ENCODE results near the gene ITGA6.

The ITGA6 gene

GRCh38 chr2:172416447-172417058 lies 10.8 kb upstream of the ITGA6 start:
- no peak for DNase-seq

DNA sequence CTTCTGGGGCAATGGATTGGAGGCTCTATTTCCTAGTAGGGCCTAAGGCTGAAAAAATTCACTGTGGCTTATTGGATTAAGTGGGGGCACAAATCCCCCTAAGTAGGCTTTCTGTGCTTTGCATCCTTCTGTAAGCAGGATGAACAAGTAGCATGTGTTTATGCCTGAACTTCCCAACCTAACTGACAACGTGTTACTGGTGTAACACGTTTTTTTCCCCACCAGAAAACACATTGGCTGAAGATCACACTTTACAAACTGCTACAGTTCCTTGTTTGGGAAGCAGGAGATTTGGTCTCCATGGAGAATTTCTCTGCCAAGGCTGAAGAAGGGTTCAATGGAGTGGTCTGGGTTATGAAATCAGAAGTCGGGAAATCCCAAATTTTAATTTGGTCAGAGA lies 7.2 kb upstream of the ITGA6 start:
- DNase-seq = no peak

- no peak for DNase-seq
These were observed 4.2 kb upstream of the ITGA6 start for GRCh38 chr2:172423160-172423559.

GRCh38 chr2:172425336-172425735 lies 2.0 kb upstream of the ITGA6 start:
- DNase-seq = no peak

DNA sequence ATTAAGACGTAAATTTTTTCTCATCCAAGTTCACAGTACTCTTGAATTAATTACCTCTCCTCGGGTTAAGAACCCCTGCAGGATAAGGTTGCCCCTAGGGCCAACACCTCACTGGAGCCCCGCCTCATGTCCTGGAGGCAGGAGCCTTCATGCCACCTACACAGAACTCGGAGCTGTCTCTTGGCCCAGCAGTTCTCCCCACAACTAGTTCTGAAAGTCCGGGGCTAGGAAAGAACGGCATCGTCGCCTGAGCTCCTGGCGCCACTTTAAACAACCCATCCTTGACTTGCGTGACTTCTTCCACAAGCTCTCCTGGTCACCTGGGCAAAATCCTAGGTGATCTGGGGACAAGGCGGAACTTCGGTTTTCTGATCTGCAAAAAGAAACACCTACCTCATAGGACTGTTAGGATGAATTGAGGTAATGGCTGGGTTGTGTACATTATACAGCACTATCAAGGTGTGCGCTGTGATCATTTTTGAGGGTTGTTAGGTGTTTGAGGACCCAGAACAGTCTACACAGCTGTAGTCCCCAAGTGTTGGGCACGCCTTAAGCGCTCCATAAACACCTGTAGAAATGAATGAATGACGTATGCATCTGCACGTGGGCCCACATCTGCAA lies 641 bp upstream of the ITGA6 start:
- peak; percentile 83 for DNase-seq

- DNase-seq = peak; percentile 78
These were observed 825 bp downstream of the ITGA6 start for GRCh38 chr2:172427990-172428831.

DNA sequence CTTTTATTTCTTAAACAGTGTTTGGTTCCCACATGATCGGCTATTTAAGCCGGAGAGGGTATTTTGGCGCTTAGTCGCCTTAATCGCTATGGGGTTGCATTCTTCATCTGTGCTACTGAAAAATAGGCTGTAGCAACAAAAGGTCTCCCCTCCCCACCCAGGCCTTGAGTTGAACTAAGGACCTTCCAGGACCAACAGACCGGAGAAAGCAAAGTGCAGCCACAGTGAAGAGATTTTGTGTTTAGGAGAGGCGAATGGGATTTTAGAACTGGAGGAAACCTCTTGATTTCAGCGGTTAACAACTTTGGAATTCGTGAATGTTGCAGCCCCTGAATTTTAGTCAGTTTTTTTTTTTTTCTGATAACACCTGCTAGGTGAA lies 1.4 kb downstream of the ITGA6 start:
- peak; percentile 78 for DNase-seq

GRCh38 chr2:172429301-172429968 lies 2.0 kb downstream of the ITGA6 start:
- peak; percentile 68 for DNase-seq

GRCh38 chr2:172430027-172430426 lies 2.6 kb downstream of the ITGA6 start:
- no peak for DNase-seq

GRCh38 chr2:172430678-172431077 lies 3.3 kb downstream of the ITGA6 start:
- no peak for DNase-seq

- DNase-seq = no peak
These were observed 4.1 kb downstream of the ITGA6 start for GRCh38 chr2:172431463-172431862.

GRCh38 chr2:172431993-172432392 lies 4.6 kb downstream of the ITGA6 start:
- DNase-seq = no peak

DNA sequence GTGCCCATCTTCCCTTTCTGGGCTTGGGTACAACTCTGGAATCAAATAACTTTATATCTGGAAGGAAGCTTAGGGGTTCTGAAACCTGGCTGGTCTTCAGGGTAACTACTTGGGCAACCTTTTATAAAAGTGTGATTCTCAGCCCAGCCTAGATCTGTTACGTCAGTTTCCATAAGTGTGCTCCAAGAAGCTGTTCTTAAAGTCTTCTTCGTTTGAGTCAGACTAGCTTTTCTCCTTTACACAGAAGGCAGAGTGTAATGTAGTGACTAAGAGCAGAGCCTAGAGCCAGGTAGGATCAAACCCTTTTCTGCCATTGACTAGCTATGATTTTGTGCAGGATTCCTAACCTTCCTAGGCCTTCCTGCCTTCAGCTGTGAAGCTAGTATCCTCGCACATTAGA lies 5.8 kb downstream of the ITGA6 start:
- DNase-seq = no peak

DNA sequence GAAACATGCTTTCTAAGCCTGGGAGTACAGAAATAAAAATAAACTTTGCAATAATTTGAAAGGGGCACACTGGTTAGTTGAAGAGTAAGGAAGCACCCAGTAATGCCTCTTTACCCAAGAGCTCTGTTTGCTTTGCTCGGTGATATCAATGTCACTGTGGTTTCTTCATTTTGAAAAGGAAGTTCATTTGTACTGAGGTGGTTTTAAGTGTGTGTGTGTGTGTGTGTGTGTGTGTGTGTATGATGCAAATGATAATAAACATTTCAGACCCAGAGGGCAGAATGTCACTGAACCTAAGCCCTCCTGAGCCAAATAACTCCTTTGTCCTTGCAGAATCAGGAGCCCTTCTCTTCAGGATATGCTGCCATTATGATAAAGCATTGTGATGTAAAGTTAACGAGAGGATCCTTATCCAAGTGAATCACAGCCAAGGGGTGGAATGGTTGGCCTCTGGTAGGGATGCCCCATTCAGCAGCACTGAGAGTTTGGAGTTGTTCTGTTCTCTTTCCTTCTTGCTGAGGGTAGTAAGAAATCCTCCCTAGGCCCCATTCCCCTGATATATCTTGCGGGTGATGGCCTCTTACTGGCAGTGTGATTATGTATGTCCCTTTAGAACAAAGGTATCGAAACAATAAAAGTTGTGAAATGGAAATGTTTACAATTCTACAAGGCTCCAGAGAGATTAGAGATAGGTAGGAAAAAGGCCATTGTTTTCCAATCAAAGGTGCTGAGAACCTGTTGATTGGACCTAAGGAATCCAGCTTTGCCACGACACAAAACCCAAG lies 7.6 kb downstream of the ITGA6 start:
- no peak for DNase-seq

GRCh38 chr2:172435606-172435911 lies 8.2 kb downstream of the ITGA6 start:
- DNase-seq = no peak

DNA sequence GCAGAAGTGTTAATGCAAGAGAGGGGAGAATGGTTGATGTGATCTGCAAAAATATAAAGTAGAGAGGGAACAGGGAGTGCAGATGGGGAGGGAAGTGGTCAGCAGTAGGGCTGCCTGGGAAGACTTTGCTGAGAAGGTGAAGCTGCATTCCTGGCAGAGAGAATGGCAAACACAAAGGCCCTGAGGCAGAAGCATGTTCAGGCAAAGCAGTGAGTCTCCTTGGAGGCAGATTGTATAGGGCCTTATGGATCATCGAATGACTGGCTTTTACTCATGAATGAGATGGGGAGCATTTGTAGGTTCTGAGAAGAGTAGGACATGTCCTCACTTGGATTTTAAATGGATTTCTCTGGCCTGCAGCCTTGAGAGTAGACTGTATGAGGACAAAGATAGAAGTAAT lies 9.5 kb downstream of the ITGA6 start:
- no peak for DNase-seq

DNA sequence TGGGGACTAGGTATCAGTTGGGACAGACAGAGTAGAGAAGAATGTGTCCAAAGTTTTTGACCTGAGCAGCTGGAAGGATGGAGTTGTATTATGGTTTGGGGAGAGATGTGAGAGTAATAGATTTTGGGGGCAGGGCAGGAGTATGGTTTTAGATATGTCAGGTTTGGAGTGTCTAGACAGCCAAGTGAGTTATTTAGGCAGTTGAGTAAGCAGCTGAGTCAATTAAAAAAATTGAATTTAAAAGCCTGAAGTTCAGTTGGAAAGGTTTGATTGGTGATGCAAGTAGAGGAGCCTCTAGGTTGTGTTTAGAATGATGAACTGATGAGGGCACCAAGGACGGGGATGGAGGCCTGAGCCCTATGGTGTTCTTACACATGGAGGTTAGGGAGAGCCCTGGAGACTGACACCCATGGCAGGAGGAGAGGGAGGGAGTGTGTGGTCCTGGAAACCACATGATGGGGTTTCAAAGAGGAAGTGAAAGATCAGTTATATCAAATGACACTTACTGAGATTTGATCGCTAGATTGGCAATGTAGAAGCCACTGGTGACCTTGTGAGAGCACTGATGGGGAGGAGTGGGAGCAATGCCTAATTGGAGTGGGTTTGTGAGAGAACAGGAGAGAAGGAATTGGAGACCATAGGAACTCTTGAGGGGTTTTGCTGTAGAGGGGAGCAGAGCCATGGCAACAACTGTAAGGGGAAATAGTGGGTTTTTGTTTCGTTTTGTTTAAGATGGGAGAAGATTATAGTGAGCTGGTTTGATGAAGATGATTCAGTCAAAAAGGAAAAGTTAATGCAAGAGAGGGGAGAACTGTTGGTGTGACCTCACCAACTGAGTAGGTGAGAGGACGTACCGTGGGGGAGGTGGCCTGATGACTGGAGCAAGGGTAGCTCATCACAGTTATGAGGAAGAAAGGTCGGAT lies 10.3 kb downstream of the ITGA6 start:
- no peak for DNase-seq

DNA sequence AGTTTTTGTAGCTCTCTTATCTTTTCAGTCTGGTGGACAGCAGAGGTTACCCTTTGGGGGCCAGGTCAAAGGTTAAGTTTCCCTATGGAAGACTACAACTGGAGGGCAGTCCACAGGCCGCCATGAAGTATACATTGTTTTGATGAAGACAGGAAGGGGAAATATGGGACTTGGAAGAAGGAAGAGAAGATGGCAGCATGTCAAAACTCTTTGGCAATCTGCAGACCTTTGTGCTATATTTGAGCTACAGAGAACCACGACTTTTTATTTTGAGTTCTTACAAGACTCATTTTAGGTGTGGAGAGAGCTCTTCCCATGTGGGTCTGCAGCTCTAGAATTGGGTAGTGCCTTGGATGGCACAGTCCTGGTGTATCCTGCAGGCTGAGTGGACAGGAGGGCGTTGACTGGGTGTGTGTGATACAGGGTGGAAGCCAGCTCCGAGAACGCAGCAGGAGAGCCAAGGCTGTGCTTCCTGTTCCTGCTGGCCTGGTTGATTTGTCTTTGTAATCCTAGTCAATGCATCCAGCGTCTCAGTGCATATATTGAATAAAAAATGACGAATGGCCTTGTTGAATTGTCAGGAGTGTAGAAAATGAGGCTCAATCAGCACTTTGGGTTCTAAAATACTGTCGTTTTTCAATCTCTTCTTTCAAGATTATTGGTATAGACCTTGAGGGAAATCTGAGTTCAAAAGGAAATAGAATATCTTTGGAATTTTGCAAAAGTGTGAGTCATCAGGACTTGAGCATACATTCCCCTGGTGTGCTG lies 11.5 kb downstream of the ITGA6 start:
- no peak for DNase-seq

DNA sequence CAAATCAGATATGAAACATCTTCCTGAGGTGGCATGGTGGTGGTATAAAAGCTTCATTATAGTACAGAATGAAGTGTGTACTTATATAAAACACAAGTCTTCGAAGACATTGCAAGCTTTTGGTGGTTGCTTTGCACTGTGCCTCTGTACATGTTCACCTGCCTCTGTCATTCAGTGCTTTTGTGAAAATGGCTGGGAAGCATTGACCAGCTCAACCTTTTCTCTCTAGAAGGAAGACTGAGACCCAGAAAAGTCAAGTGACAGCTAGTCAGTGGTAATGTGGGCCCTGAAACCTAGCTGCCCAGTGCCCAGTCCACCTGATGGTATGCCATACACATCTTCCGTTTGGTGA lies 12.1 kb downstream of the ITGA6 start:
- no peak for DNase-seq

DNA sequence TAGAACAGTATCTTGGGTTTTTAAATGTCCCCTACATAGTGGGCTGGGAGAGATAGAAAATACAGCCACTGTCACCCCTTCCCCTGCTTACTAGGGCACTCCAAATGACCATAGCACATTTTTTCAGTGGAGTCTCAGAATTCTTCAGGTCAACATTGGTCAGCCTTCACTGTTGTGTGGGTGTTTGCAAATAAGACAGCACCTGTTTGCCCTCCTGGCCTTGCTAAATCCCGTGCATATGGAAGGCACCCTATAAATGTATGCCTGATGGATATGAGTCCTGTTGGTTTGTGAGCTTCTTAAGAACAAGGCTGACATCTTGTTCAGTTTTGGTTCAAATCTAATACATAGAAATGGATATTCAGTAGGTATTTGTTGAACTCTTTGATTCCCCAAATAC lies 12.5 kb downstream of the ITGA6 start:
- DNase-seq = no peak

DNA sequence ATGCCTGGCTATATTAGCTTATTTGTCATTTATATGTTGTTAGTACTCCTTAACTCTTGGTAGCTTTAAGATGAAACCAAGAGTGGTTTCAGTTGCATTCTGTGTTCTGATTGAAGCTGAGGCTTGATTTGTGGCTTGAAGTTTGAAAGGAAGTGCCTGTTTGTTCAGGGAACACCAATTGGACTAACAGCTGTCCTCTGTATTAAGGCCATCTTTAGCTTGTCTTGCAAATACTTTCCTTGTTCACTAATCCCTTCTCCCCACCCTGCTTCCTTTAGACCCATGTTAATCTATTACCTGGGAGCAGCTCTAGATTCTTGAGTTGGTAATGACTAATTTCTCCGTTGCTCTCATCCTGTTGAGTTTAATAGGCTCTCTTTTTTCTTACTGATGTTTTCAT lies 13.4 kb downstream of the ITGA6 start:
- no peak for DNase-seq
